ENCODE results near the gene COLGALT1. TPM values are rescaled to one million over a fixed set of nuclear protein-coding genes. Genes with fewer than 3 reads are reported as not detected.

Gene COLGALT1
- total RNA-seq, 1 experiment from 2014 or later = 79.1 TPM

DNA sequence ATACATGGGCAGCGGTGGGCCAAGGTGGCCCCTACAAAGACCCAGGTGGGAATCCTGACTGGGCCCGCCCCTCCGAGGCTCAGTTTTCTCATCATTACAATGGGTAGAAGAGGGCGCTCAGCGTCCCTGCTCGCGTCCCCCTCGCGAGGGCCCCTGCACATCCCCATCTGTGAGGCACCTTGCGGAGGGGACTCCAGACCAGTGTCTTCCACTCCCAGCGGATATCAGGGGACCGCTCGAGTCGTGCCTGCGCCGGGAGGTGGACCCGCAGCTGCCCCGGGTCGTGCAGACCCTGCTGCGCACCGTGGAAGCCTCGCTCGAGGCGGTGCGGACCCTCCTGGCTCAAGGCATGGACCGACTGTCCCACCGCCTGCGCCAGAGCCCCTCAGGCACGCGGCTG lies 15.3 kb upstream of the COLGALT1 start:
- CTCF ChIA-PET = no interaction called here
- Mint-ChIP-seq H3K9me3 (ENCODE audit: low read depth, unreplicated experiment) (no peaks in the 10 kb centered on the region), H3K27ac (ENCODE audit: unreplicated experiment) (no peak overlapping the region), H3K27me3 (ENCODE audit: unreplicated experiment) (peaks cover 32% of the 10 kb centered on the region), H3K36me3 (ENCODE audit: insufficient read depth, unreplicated experiment) (peaks cover 6% of the 10 kb centered on the region), H3K4me3 (ENCODE audit: low read depth, unreplicated experiment) (no peak overlapping the region), H3K4me1 (ENCODE audit: low read depth, unreplicated experiment) (peaks cover 3% of the 10 kb centered on the region)
- intact Hi-C loops (cut with micrococcal nuclease; ENCODE audit: unreplicated experiment) = no loop called here
- BruUV-seq (replicated peaks) = no TSS peak
- no peak for DNase-seq
- TF ChIP-seq, protein P1, sequence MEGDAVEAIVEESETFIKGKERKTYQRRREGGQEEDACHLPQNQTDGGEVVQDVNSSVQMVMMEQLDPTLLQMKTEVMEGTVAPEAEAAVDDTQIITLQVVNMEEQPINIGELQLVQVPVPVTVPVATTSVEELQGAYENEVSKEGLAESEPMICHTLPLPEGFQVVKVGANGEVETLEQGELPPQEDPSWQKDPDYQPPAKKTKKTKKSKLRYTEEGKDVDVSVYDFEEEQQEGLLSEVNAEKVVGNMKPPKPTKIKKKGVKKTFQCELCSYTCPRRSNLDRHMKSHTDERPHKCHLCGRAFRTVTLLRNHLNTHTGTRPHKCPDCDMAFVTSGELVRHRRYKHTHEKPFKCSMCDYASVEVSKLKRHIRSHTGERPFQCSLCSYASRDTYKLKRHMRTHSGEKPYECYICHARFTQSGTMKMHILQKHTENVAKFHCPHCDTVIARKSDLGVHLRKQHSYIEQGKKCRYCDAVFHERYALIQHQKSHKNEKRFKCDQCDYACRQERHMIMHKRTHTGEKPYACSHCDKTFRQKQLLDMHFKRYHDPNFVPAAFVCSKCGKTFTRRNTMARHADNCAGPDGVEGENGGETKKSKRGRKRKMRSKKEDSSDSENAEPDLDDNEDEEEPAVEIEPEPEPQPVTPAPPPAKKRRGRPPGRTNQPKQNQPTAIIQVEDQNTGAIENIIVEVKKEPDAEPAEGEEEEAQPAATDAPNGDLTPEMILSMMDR (IDR thresholded peaks at IDR 0.05; ENCODE audit: unreplicated experiment) = no peak

- CTCF ChIA-PET = no interaction called here
- Mint-ChIP-seq H3K36me3 (ENCODE audit: insufficient read depth, unreplicated experiment) (peaks cover 6% of the 10 kb centered on the region), H3K27me3 (ENCODE audit: unreplicated experiment) (peaks cover 32% of the 10 kb centered on the region), H3K27ac (ENCODE audit: unreplicated experiment) (no peak overlapping the region), H3K9me3 (ENCODE audit: low read depth, unreplicated experiment) (no peaks in the 10 kb centered on the region), H3K4me3 (ENCODE audit: low read depth, unreplicated experiment) (no peak overlapping the region), H3K4me1 (ENCODE audit: low read depth, unreplicated experiment) (peaks cover 8% of the 10 kb centered on the region)
- TF ChIP-seq, protein P1 (IDR thresholded peaks at IDR 0.05; ENCODE audit: unreplicated experiment) = no peak
- DNase-seq = no peak
- intact Hi-C loops (cut with micrococcal nuclease; ENCODE audit: unreplicated experiment) = no loop called here
- no TSS peak for BruUV-seq (replicated peaks)
Observed at GRCh38 chr19:17541184-17541759, 14.2 kb upstream of the COLGALT1 start.

DNA sequence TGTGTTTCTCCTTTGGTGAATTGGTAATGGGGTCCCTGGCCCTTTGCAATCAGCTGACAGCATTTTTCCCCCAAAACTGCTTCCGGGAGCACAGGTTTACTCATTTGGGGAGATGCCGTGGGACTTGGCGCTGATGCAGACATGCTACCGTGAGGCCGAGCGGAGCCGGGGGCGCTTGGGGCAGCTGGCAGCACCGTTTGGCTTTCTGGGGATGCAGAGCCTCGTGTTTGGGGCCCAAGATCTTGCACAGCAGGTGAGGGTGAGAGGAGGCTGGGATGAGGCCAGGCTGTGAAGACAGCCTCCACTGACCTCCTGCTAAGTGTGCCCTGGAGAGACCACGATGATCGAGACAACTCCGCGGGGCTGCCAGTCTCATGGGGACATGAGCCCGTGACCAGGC lies 13.4 kb upstream of the COLGALT1 start:
- intact Hi-C loops (cut with micrococcal nuclease; ENCODE audit: unreplicated experiment) = no loop called here
- BruUV-seq (replicated peaks) = no TSS peak
- TF ChIP-seq, protein P1 (IDR thresholded peaks at IDR 0.05; ENCODE audit: unreplicated experiment) = no peak
- Mint-ChIP-seq H3K27ac (ENCODE audit: unreplicated experiment) (no peak overlapping the region), H3K27me3 (ENCODE audit: unreplicated experiment) (peaks cover 32% of the 10 kb centered on the region), H3K4me1 (ENCODE audit: low read depth, unreplicated experiment) (peaks cover 8% of the 10 kb centered on the region), H3K9me3 (ENCODE audit: low read depth, unreplicated experiment) (no peaks in the 10 kb centered on the region), H3K4me3 (ENCODE audit: low read depth, unreplicated experiment) (no peak overlapping the region), H3K36me3 (ENCODE audit: insufficient read depth, unreplicated experiment) (peaks cover 6% of the 10 kb centered on the region)
- DNase-seq = no peak
- CTCF ChIA-PET = interaction anchor here (0.6 kb wide), 1 partner anchor 53 kb away, joined by 3 read pairs; no protein-coding TSS in a partner anchor

GRCh38 chr19:17542793-17543582 lies 12.5 kb upstream of the COLGALT1 start:
- Mint-ChIP-seq H3K27ac (ENCODE audit: unreplicated experiment) (no peak overlapping the region), H3K4me1 (ENCODE audit: low read depth, unreplicated experiment) (peaks cover 8% of the 10 kb centered on the region), H3K4me3 (ENCODE audit: low read depth, unreplicated experiment) (no peak overlapping the region), H3K9me3 (ENCODE audit: low read depth, unreplicated experiment) (no peaks in the 10 kb centered on the region), H3K36me3 (ENCODE audit: insufficient read depth, unreplicated experiment) (peaks cover 6% of the 10 kb centered on the region), H3K27me3 (ENCODE audit: unreplicated experiment) (peaks cover 29% of the 10 kb centered on the region)
- intact Hi-C loops (cut with micrococcal nuclease; ENCODE audit: unreplicated experiment) = no loop called here
- no peak for DNase-seq
- CTCF ChIA-PET = interaction anchor here (0.6 to 0.7 kb wide), 2 partner anchors 30 to 52 kb away, joined by 3 read pairs; no protein-coding TSS in a partner anchor
- BruUV-seq (replicated peaks) = no TSS peak
- TF ChIP-seq, protein P1 (IDR thresholded peaks at IDR 0.05; ENCODE audit: unreplicated experiment) = no peak

All from Calu3 (cell line).